Activated naive CD8-positive, alpha-beta T cell treated with anti-CD3 and anti-CD28 coated beads, Interleukin-2, amount 10 ng/mL, durations not matched to agents 7 days and 5 days (primary cell): ENCODE measurements around the gene NOD2. TPM values are rescaled to one million over a fixed set of nuclear protein-coding genes. Genes with fewer than 3 reads are reported as not detected.

Experiments used
- ATAC-seq: fragments of 150-1000 bp; cut with Tn5 transposase; one replicate; pipeline ENCODE4 v1.10.0; 2021; ENCODE audit warnings: low read depth, moderate library complexity
- POLR2A ChIA-PET: fragments of 350-600 bp; sonication (Branson Sonifier 250); formaldehyde crosslinking; loops from one replicate; lab custom pipeline; 2021; ENCODE audit warnings: antibody characterized with exemption; lab: Charles Lee
- DNase-seq: peaks from one replicate; pipeline ENCODE4 v3.0.0; 2021
- H3K27ac Mint-ChIP-seq: one replicate; pipeline ENCODE4 v1.8.0; 2022; ENCODE audit warnings: mild to moderate bottlenecking, mixed read lengths
- H3K27me3 Mint-ChIP-seq: one replicate; pipeline ENCODE4 v1.8.0; 2022; ENCODE audit warnings: mild to moderate bottlenecking, moderate library complexity, mixed read lengths
- H3K36me3 Mint-ChIP-seq: one replicate; pipeline ENCODE4 v1.8.0; 2021; ENCODE audit warnings: mild to moderate bottlenecking, mixed read lengths
- H3K4me1 Mint-ChIP-seq: one replicate; pipeline ENCODE4 v1.8.0; 2021; ENCODE audit warnings: mixed read lengths
- H3K4me3 Mint-ChIP-seq: one replicate; pipeline ENCODE4 v1.8.0; 2022; ENCODE audit warnings: mild to moderate bottlenecking, moderate library complexity, mixed read lengths
- H3K9me3 Mint-ChIP-seq: one replicate; pipeline ENCODE4 v1.8.0; 2021; ENCODE audit warnings: mixed read lengths
- total RNA-seq, 2 experiments: library from RNA; stranded (reverse); gene quantifications; one replicate each; pipeline ENCODE4 v1.2.3, GENCODE V29; 2021

Gene NOD2
- total RNA-seq, 2 experiments from 2014 or later: 2.8 to 3.5 TPM

DNA sequence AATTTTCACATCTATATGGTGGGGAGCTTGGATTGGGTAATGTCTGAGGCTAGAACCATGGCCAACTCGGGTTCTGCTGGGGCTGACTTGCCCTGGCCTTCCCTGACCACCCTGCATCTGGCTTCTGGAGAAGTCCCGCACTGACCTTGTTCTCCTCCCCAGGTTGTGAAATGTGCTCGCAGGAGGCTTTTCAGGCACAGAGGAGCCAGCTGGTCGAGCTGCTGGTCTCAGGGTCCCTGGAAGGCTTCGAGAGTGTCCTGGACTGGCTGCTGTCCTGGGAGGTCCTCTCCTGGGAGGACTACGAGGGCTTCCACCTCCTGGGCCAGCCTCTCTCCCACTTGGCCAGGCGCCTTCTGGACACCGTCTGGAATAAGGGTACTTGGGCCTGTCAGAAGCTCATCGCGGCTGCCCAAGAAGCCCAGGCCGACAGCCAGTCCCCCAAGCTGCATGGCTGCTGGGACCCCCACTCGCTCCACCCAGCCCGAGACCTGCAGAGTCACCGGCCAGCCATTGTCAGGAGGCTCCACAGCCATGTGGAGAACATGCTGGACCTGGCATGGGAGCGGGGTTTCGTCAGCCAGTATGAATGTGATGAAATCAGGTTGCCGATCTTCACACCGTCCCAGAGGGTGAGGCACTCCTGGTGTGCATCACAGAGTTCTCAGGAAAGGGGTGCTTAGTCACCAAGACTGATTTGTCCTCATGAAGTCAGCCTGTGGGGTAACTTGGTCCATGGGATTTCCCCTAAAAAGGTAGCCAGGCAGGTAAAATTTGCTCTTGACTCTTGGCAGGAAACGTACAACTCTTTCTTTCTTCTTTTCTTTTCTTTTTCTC lies 6.1 kb downstream of the NOD2 start:
- POLR2A ChIA-PET: no interaction called here
- Mint-ChIP-seq H3K36me3 (peaks cover 15% of the 10 kb centered on the region), H3K4me3 (no peak overlapping the region), H3K9me3 (peaks cover 8% of the 10 kb centered on the region), H3K27ac (peak overlapping the region; percentile 31), H3K27me3 (peaks cover under 1% of the 10 kb centered on the region), H3K4me1 (peaks cover 32% of the 10 kb centered on the region)
- DNase-seq (no peak), ATAC-seq (no peak)

DNA sequence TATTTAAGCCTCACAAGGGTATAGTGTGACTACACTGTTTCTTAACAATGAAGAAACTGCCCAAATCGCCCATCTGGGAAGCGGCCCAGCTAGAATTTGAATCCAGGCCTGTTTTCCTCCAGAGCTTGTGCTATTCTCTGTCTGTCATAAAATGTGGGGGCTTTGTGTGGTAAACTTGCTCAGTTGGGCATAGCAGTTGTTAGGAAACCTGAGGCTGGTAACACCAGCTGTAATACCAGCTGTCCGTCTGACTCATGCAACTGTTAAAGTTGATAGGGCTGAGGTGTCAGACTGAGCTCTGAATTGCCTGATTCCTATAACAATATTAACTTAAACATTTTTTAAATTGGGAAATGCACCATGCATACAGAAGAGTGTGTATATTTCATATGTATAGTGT lies 9.3 kb downstream of the NOD2 start:
- DNase-seq (no peak), ATAC-seq (no peak)
- Mint-ChIP-seq H3K27ac (no peak overlapping the region), H3K4me3 (no peak overlapping the region), H3K27me3 (no peaks in the 10 kb centered on the region), H3K36me3 (peaks cover 31% of the 10 kb centered on the region), H3K4me1 (peaks cover 12% of the 10 kb centered on the region), H3K9me3 (peaks cover 18% of the 10 kb centered on the region)
- POLR2A ChIA-PET: interaction anchor here (1.0 to 1.5 kb wide), 2 partner anchors 19 to 39 kb away, joined by 3 read pairs; partner anchors contain the start of gene CYLD

DNA sequence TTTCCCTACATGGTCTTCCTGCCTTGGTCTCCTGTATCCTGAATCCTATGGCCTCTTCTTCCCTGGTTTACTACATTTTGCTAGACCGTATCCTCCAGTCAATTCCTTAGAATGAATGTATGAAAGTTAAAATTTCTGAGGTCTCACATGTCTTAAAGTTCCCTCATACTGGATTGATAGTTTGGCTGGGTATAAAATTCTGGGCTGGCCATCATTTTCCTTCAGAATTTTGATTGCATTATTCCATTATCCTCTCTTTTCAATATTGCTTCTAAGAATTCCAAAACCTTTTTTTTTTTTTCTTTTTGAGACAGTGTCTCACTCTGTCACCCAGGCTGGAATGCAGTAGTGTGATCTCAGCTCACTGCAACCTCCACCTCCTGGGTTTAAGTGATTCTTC lies 10.8 kb downstream of the NOD2 start:
- H3K36me3 Mint-ChIP-seq: peaks cover 31% of the 10 kb centered on the region
- H3K4me3 Mint-ChIP-seq: no peak overlapping the region
- POLR2A ChIA-PET: interaction anchor here (0.7 kb wide), 1 partner anchor 42 kb away, joined by 4 read pairs; no protein-coding TSS in a partner anchor
- no peaks in the 10 kb centered on the region for H3K27me3 Mint-ChIP-seq
- peaks cover 18% of the 10 kb centered on the region for H3K9me3 Mint-ChIP-seq
- peaks cover 6% of the 10 kb centered on the region for H3K4me1 Mint-ChIP-seq
- no peak overlapping the region for H3K27ac Mint-ChIP-seq
- DNase-seq: no peak
- no peak for ATAC-seq

DNA sequence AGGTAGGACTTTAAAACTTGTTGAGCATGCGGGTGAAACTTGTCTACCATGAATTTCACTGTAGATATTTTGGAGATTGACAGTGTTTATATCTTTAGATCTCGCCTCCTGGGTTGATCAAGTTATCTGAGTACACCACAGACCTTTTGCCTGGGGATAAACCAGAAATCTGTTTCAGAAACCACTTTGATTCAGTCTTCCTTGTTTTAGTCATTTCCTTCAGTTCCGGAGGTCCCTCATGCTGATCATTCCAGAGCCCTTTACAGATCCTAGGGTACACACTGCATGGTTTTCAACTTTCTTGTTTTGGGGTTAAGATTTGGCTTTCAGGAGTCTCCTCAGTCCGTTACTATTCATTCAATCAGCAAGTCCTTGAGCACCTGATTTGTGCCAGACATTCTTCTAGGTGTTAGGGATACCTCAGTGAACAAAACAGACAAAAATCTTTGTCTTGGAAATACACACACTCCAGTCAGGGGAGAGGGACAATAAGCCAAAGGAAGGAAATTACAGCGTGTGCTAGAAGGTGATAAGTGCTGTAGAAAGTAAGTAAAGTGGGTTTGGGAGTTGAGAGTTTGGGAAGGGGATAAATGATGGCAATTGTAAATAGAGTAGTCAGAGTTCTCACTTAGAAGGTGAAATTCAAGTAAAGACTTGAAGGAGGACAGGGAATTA lies 12.2 kb downstream of the NOD2 start:
- no peak for DNase-seq
- H3K4me3 Mint-ChIP-seq: no peak overlapping the region
- peaks cover 18% of the 10 kb centered on the region for H3K9me3 Mint-ChIP-seq
- ATAC-seq: no peak
- H3K4me1 Mint-ChIP-seq: peaks cover 10% of the 10 kb centered on the region
- peaks cover 31% of the 10 kb centered on the region for H3K36me3 Mint-ChIP-seq
- no peak overlapping the region for H3K27ac Mint-ChIP-seq
- H3K27me3 Mint-ChIP-seq: no peaks in the 10 kb centered on the region
- POLR2A ChIA-PET: no interaction called here

DNA sequence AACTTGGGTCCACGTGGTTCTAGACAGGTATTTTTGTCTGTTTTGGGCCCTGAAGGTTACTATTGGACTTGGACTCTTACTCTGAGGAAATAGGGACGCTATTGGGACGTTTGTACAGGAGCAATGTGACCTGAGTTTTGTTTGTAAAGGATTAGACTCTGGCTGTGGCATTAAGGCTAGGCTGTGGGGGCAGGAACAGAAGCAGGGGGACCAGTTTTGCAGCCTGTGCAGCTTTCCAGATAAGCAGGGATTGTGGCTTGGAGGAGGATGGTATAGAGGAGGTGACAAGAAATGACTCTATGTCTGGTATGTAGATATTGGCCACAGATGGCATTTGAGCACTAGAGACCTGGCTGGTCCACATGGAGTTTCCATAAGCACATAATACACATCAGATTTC lies 12.8 kb downstream of the NOD2 start:
- Mint-ChIP-seq H3K36me3 (peaks cover 28% of the 10 kb centered on the region), H3K4me3 (no peak overlapping the region)
- no peak for ATAC-seq

DNA sequence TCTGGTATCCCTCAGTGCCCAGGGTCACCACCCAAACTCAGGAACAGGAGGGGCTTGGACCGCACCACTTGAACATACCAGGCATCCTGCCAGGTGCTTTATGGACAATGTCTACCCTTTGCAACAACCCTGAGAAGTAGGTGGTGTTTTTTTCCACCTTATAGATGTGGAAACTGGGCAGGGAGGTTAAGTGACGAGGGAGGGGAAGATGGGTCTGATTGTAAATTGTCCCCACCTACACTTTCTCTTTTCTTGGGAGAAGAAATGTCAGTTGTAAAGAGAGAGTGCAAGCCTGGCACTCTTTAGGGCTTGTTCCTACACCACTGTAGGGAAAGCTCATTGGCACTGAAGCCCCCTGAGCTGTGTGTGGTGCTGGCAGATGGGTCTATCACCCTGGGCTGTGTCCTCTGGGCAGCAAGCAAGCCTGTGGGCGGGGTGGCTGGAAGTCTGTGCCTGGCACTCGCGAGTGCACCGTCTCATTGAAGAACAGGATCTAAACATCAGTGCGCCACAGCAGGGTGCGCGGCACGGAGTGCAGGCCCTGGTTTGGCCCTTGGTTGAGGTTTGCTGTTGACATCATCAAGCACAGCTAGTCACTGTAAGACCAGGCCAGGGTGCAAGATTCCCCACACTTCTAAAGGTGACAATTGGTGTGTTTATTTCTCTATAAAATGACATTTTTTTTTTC lies 15.1 kb downstream of the NOD2 start:
- DNase-seq: no peak
- H3K36me3 Mint-ChIP-seq: peaks cover 26% of the 10 kb centered on the region
- H3K4me3 Mint-ChIP-seq: no peak overlapping the region
- no peak for ATAC-seq
- H3K9me3 Mint-ChIP-seq: peaks cover 16% of the 10 kb centered on the region
- H3K4me1 Mint-ChIP-seq: peaks cover 12% of the 10 kb centered on the region
- no peaks in the 10 kb centered on the region for H3K27me3 Mint-ChIP-seq
- POLR2A ChIA-PET: interaction anchor here (1.8 kb wide), 1 partner anchor 11 kb away, joined by 3 read pairs; no protein-coding TSS in a partner anchor
- H3K27ac Mint-ChIP-seq: no peak overlapping the region

More for the DNA sequence above, 12.8 kb downstream of the NOD2 start:
- POLR2A ChIA-PET: no interaction called here
- no peak for DNase-seq
- Mint-ChIP-seq H3K9me3 (peaks cover 18% of the 10 kb centered on the region), H3K27ac (no peak overlapping the region), H3K27me3 (no peaks in the 10 kb centered on the region), H3K4me1 (peaks cover 10% of the 10 kb centered on the region)

DNA sequence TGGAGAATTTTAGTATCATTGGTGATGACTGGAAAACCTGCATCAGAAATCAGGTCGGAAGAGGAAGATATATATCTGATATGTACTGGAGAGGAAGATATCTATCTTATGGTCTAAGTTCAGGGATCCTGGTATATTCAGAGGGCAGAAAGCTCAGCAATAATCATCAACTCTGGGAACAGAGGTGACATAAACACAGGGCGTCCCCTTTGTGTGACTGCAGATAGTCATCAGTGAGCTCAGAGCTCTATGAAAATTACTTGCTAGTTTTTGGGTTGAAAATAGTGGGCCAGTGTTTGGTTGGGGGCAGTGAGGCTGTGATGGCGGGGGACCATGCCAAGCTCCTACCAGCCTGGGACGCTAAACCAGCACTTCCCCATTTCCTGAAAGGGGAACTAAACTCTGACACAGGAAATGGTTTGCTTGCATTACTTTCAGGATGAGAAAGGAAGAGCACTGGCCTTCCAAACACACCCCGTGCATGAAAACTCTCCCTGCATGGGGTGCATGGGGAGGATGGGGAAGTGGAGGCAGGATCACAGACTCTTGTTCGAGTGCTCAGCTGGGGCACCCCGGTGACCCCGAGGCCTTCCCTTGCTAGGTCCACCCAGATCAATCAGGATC lies 15.8 kb downstream of the NOD2 start:
- ATAC-seq: no peak
- Mint-ChIP-seq H3K9me3 (peaks cover 10% of the 10 kb centered on the region), H3K4me1 (peaks cover 12% of the 10 kb centered on the region)

DNA sequence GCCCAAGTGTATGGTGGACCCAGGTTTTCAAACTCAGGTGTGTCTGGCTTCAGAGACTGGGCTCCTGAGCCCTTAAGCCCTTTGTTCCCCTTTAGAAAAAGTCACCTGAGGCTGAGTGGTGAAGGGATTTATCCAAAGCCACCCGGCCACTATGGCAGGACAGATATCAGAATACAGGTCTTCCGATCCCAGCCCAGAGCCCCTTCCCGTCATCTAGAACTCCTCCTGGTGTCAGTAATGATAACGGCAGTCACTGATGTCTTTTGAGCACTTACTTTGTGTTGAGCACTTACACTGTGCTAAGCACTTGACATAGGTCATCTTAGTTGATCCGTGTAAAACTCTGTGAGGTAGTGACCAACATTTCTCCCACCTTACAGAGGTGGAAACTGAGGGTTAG lies 16.6 kb downstream of the NOD2 start:
- POLR2A ChIA-PET: interaction anchor here (1.8 kb wide), 1 partner anchor 10 kb away, joined by 3 read pairs; no protein-coding TSS in a partner anchor
- Mint-ChIP-seq H3K27me3 (no peaks in the 10 kb centered on the region), H3K4me3 (no peak overlapping the region), H3K4me1 (peaks cover 13% of the 10 kb centered on the region), H3K27ac (peak overlapping the region; percentile 23), H3K9me3 (peaks cover 8% of the 10 kb centered on the region), H3K36me3 (peaks cover 15% of the 10 kb centered on the region)
- ATAC-seq (no peak), DNase-seq (no peak)

More for the DNA sequence above, 15.8 kb downstream of the NOD2 start:
- no peak for DNase-seq
- POLR2A ChIA-PET: interaction anchor here (1.8 kb wide), 1 partner anchor 11 kb away, joined by 3 read pairs; no protein-coding TSS in a partner anchor
- Mint-ChIP-seq H3K4me3 (no peak overlapping the region), H3K36me3 (peaks cover 21% of the 10 kb centered on the region), H3K27me3 (no peaks in the 10 kb centered on the region), H3K27ac (peak overlapping the region; percentile 18)

DNA sequence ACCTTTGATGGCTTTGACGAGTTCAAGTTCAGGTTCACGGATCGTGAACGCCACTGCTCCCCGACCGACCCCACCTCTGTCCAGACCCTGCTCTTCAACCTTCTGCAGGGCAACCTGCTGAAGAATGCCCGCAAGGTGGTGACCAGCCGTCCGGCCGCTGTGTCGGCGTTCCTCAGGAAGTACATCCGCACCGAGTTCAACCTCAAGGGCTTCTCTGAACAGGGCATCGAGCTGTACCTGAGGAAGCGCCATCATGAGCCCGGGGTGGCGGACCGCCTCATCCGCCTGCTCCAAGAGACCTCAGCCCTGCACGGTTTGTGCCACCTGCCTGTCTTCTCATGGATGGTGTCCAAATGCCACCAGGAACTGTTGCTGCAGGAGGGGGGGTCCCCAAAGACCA lies 17.6 kb downstream of the NOD2 start:
- H3K27me3 Mint-ChIP-seq: no peaks in the 10 kb centered on the region
- H3K9me3 Mint-ChIP-seq: peaks cover 4% of the 10 kb centered on the region
- ATAC-seq (no peak), DNase-seq (no peak)
- H3K4me3 Mint-ChIP-seq: no peak overlapping the region
- no peak overlapping the region for H3K27ac Mint-ChIP-seq
- peaks cover 6% of the 10 kb centered on the region for H3K36me3 Mint-ChIP-seq
- H3K4me1 Mint-ChIP-seq: peaks cover 13% of the 10 kb centered on the region
- POLR2A ChIA-PET: no interaction called here

DNA sequence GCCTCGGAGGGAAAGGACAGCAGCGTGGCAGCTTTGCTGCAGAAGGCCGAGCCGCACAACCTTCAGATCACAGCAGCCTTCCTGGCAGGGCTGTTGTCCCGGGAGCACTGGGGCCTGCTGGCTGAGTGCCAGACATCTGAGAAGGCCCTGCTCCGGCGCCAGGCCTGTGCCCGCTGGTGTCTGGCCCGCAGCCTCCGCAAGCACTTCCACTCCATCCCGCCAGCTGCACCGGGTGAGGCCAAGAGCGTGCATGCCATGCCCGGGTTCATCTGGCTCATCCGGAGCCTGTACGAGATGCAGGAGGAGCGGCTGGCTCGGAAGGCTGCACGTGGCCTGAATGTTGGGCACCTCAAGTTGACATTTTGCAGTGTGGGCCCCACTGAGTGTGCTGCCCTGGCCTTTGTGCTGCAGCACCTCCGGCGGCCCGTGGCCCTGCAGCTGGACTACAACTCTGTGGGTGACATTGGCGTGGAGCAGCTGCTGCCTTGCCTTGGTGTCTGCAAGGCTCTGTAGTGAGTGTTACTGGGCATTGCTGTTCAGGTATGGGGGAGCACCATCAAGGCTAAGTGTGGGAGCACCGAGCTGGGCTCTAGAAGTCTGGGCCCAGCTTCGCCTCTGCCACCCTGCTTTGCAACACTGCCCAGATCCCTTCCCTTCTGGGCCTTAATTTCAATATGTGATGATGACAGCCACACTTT lies 18.6 kb downstream of the NOD2 start:
- Mint-ChIP-seq H3K4me1 (peaks cover 17% of the 10 kb centered on the region), H3K27me3 (no peaks in the 10 kb centered on the region), H3K36me3 (peaks cover 2% of the 10 kb centered on the region), H3K27ac (peak overlapping the region; percentile 51), H3K4me3 (no peak overlapping the region), H3K9me3 (peaks cover 1% of the 10 kb centered on the region)
- POLR2A ChIA-PET: no interaction called here
- DNase-seq: no peak
- no peak for ATAC-seq

DNA sequence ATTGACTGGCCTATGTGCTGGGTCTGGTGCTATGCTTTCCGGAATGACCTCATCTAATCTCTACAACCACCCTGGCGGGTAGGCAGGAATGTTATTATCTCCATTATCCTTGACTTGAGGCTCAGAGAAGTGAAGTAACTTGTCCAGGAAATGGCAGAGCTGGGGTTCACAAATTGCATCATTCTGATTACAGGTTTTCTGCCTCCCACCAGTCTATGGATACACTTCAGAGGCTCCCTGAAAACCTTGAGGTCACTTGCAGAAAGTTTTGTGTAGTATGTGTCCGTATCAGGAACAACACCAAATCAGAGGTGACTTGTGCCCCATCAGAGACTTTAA lies 19.1 kb downstream of the NOD2 start:
- ATAC-seq (no peak), DNase-seq (no peak)
- Mint-ChIP-seq H3K9me3 (no peaks in the 10 kb centered on the region), H3K36me3 (no peaks in the 10 kb centered on the region), H3K27me3 (no peaks in the 10 kb centered on the region), H3K4me3 (no peak overlapping the region), H3K27ac (peak overlapping the region; percentile 51), H3K4me1 (peaks cover 22% of the 10 kb centered on the region)
- POLR2A ChIA-PET: no interaction called here

DNA sequence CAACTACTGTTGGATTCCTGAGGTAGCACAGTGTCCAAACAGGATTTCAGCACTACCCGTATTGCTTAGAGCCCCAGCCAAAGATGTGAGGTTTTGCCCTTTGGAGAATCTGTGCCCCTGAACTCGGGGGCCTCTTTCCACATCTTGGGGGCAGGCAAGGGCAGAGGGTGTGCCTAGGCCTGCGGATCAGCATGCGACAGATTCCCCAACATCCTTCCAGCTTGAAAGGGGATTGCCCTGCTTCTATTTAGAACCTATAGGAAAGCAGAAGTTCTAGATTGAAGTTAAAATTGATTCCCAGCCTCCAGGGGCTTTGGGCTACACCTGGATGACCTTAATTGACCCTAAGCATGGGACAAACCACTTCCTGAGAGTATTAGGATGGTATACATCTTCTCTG lies 19.6 kb downstream of the NOD2 start:
- Mint-ChIP-seq H3K4me1 (peaks cover 22% of the 10 kb centered on the region), H3K9me3 (no peaks in the 10 kb centered on the region), H3K36me3 (no peaks in the 10 kb centered on the region), H3K4me3 (no peak overlapping the region), H3K27me3 (no peaks in the 10 kb centered on the region), H3K27ac (no peak overlapping the region)
- DNase-seq (no peak), ATAC-seq (no peak)
- POLR2A ChIA-PET: no interaction called here
